Suppressor macrophage (primary cell): ENCODE results near the gene ZFHX3.
A peak's percentile ranks its signal among the peaks of the same experiment; 100 is the strongest.

Source experiments
- DNase-seq, 4 experiments: peaks; one replicate each; pipeline ENCODE4 v3.0.0-alpha.2; 2020 to 2022

Gene ZFHX3

DNA sequence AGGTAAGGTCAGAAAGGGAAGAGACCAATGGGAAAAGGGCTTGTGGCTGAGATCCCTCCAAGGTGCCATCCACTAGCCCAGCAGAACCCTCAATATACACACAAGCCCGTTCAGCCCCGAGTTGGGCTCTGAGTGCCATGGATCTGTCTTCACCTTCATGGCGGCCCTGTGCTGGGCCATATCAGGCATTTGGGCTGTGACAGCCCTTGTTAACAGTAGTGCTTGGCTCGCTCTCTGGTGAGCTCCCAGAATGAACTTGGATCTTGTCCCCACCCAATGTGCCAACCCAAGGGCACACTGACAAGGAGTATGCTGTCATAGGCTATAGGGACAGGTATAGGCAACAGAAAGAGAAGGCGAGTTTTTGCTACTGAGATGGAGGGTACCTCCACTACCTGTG lies 182.7 kb downstream of the ZFHX3 start:
- DNase-seq = no peak

DNA sequence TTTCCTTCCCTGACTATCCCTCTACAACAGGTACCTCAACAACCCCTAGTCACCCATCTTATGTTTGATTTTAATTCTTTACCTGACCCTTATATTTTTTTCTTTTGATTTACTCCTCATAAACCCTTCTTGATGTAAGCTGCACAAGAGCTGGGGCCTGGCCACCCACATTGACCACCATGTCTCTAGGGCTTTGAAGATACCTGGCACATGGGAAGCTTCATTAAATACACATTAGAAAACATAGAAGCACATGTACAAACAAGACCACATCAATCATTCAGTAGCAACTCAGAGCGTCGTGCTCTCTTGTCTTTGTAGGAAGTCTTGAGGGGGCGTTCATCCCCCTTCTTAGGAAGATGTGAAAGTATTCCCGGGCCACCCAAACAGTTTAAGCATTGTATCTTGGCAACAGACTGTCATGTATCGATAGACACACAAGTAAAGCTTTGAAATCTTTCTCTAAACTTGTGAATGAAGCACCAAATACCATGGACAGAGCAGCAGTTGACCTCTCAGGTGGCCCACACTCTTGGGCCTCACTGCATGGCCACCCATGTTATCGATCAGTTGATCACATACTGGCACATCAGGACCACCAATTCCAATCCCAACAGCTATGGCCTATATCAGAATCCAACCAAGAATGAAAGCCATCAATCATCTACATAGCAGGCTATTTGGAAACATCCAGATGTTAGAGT lies 183.6 kb downstream of the ZFHX3 start:
- no peak for DNase-seq

- DNase-seq = no peak
Observed at GRCh38 chr16:72862090-72862489, 185.8 kb downstream of the ZFHX3 start.

GRCh38 chr16:72860726-72861562 lies 187.0 kb downstream of the ZFHX3 start:
- no peak for DNase-seq

GRCh38 chr16:72859581-72859980 lies 188.3 kb downstream of the ZFHX3 start:
- DNase-seq = no peak

GRCh38 chr16:72858665-72859493 lies 189.0 kb downstream of the ZFHX3 start:
- no peak for DNase-seq

DNA sequence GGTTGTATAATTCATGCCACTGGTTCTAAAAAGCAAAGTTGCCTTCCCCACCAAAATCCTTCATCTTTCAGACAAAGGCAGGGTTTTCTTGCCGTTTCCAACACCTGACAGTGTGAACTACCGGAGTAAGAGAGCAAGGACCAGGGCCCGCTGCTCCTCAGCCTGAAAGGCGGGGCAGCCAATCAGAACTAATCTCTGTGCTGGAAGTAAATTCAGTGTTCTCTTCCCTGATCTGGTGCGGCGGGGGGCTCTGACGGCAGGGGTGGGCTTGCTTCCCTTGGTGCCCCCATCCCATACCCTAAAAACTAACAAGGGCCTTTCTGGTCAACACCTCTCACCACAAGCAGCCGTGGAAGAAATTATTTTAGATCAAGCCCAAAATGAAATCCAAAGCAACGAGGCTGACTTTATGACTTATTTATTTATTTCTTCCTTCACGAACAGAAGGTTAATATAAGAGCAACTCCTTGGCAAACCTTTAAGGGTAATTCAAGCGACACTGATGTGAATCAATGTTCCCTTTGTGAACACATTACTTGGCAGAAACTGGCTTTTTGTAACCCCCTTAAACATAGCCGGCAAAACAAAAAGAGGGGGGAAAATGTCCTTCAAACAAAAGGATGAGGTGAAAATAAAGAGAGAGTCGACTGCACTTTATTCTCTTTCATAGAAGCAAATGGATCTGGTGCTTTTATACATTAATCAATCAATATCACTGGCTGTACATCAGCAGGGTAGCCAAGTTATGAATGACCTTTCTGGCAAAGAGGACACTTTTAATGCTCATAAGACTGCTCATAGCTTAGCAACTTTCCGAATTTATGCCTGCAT lies 189.9 kb downstream of the ZFHX3 start:
- DNase-seq = no peak

- peak in 2 of 4 experiments; percentile 27 to 30 for DNase-seq
Observed at GRCh38 chr16:72856797-72857196, 191.1 kb downstream of the ZFHX3 start.

DNA sequence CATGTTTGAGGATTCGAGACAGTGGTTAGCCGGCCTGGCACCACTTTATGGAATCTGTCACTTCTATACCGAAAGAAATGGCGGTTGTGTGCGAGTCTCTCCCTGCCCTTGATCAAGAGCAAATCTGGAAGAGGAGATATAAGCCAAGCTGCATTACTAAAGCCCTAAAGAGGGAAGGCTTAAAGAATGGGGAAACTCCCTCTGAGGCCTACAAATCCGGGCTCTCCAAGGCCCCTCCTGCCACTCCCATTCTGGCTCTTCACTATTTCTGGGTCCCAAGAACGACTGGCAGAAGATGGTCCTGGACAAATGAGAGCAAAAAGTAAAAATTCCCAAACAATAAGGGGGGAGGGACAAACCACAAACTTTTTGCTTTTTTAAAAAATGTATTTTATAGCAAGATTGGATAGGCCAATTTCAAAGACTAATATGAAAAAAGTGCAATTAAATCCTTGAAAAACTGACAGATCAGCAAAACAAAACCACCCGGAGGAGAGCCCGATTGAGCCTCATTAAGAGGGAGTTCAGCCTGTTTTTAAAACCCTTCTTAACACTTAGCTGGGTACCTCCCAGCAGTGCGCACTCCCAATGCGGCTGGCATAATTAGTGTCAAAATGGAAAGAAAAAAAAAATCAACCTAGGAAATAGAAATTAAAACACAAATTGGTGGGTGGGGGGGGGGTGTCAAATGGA lies 193.5 kb downstream of the ZFHX3 start:
- DNase-seq = peak in 3 of 4 experiments; percentile 54 to 57 (median 56)

GRCh38 chr16:72853575-72854266 lies 194.2 kb downstream of the ZFHX3 start:
- peak; percentile 55 to 84 (median 74) for DNase-seq

- DNase-seq = peak in 2 of 4 experiments; percentile 30 to 47
Observed at GRCh38 chr16:72852421-72852820, 195.5 kb downstream of the ZFHX3 start.

- no peak for DNase-seq
Observed at GRCh38 chr16:72850853-72851252, 197.1 kb downstream of the ZFHX3 start.

DNA sequence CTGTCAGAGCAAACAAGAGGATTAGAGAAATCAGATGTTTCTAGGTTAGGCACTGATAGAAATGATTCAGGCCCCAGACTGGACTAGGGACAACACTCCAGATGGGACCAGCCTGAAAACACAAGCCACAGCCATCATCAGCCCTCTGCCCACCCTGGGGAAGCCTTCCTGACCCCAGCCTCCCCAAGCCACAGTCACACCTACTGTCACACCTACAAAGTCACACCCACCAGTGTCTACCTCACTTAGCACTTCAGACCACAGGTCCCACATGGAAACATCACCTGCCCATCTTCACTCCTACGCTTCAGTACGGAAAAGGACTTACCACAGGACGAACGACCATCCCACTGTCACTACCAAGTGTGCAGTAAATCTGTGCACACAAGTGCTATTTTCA lies 197.9 kb downstream of the ZFHX3 start:
- DNase-seq = no peak

- DNase-seq = peak; percentile 55 to 74 (median 62)
Observed at GRCh38 chr16:72848759-72849664, 198.9 kb downstream of the ZFHX3 start.

GRCh38 chr16:72848028-72848400 lies 199.9 kb downstream of the ZFHX3 start:
- DNase-seq = no peak

DNA sequence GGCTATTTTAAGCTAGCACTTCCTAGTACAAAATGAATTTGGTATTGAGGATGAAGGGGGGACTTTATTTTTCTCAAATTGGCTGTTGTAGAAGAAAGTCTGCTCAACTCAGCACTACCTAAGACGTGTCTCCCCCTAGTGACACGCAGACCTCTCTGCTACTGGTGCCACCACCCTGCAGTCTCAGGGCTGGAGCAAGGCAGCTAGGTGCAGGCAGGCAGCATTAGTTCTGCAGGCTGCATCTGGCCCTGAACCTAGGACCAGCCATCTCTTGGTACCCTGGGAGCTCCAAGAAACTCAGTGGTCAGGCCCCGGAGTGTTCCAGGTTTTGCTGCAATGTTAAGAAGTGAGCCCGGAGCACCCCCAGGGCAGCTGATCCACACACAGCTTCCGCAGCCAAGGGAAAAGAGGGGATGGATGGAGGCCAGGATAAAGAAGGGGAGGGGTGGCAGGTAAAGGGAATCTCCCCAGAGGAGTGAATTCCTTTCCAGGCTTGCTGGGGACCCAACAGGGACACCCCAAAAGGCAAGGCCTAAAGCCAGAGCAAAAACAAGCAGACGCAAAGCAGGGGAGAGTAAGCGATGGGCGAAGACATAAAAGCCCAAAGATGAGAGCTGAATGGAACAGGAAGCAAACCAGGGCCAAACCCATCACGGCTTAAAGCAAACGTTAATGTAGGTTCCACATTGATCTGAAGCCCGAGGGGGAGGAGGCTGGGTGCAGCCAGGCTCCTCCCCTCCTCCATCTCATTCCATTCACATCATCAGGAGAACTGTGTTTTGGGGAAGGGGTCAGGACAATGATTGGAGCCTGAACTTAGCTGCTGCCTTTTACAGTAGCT lies 200.5 kb downstream of the ZFHX3 start:
- peak in 2 of 4 experiments; percentile 29 to 34 for DNase-seq

GRCh38 chr16:72846594-72846993 lies 201.3 kb downstream of the ZFHX3 start:
- DNase-seq = no peak

DNA sequence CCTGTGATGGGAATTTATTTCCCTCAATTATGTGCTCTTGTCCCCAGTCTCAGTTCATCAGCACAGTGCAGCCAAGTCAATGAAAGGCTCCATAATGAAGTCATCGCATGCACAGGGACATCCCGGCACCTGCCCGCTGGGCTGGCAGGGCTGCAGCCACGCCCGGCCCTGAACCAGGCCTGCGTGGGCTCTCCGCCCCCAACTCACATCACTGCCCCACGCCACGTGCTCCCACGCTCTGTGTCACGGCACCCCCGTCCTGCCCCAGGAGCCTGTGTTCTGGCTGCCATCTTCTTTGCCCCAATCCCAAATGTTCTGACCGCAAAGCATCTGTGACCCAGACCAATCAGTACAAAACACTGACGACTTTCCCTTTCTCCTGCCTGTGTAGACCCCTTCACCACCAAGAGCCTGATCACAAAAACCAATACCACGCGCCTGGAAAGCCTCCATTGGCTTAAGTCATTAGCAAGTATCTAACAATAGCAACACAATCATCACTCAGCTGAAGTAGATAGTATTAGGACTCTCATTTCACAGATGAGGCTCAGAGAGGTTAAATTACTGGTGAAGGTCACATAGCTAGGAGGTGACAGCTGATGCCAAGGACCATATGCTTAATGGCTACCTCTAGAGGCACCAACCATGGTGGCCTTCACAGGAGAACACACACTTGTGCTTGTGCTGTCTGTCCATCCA lies 202.5 kb downstream of the ZFHX3 start:
- DNase-seq = no peak
